ENCODE results near the gene CNPPD1.

The CNPPD1 gene

DNA sequence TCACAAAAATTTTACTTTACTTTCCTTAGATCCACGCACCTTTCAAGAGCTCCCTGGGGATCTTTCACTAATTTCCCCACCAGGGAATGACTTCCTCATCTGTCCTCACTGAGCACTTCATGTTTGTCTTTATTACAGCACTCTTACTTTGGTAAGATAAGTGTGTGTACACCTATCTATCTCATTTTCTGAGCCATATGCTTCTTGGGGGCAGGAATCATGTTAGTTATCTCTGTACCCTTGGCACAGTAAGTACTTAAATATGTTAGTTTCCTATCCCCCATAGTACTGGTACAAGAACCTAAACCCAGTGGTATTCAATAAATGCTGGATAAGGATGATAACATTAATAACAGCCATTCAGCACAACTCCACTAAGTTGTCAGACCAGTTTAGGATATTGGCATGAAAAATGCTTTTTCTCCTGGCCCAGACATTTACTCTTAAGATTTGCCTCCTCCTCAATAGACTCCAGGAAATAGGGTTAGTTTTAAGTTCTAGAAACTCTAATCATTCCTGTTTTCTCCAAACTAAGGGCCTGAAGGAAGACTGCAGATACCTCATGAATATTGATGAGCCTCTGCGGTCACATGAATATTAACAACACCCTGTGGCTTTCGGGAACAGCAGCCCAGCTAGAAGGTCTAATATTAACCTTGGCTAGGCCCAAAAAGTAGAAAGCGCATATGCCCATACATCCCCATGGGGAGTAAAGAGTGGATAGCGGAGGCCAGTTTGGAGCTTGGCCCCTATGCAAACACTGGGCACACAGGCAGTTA is 54.3 kb downstream of the CNPPD1 start:
- Histone ChIP-seq H3K27me3 (ENCODE audit: insufficient read depth, poor library complexity, severe bottlenecking) (no peaks in the 10 kb centered on the region), H3K27ac (replicated peaks) (no peak overlapping the region), H3K4me3 (replicated peaks; ENCODE audit: insufficient read depth, low read length) (no peak overlapping the region)
- DNase-seq (ENCODE audit: low read depth in 1 of 2, low spot score in 1 of 2): no peak
- TF ChIP-seq, protein P1, sequence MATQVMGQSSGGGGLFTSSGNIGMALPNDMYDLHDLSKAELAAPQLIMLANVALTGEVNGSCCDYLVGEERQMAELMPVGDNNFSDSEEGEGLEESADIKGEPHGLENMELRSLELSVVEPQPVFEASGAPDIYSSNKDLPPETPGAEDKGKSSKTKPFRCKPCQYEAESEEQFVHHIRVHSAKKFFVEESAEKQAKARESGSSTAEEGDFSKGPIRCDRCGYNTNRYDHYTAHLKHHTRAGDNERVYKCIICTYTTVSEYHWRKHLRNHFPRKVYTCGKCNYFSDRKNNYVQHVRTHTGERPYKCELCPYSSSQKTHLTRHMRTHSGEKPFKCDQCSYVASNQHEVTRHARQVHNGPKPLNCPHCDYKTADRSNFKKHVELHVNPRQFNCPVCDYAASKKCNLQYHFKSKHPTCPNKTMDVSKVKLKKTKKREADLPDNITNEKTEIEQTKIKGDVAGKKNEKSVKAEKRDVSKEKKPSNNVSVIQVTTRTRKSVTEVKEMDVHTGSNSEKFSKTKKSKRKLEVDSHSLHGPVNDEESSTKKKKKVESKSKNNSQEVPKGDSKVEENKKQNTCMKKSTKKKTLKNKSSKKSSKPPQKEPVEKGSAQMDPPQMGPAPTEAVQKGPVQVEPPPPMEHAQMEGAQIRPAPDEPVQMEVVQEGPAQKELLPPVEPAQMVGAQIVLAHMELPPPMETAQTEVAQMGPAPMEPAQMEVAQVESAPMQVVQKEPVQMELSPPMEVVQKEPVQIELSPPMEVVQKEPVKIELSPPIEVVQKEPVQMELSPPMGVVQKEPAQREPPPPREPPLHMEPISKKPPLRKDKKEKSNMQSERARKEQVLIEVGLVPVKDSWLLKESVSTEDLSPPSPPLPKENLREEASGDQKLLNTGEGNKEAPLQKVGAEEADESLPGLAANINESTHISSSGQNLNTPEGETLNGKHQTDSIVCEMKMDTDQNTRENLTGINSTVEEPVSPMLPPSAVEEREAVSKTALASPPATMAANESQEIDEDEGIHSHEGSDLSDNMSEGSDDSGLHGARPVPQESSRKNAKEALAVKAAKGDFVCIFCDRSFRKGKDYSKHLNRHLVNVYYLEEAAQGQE (IDR thresholded peaks at IDR 0.05; ENCODE audit: insufficient replicate concordance, low read depth): no peak
- TF ChIP-seq POLR2AphosphoS5 (IDR thresholded peaks at IDR 0.05; ENCODE audit: low read depth) (no peak), GABPA (IDR thresholded peaks at IDR 0.05; ENCODE audit: low read depth) (no peak), CTCF (IDR thresholded peaks at IDR 0.05; ENCODE audit: insufficient read depth, low read length) (no peak), SPI1 (IDR thresholded peaks at IDR 0.05; ENCODE audit: borderline replicate concordance, low read depth) (no peak; the same call in 1 of the 2 replicates)

Data from HL-60 (cell line).